H1 (cell line): ENCODE measurements around the gene KISS1R. TPM values are rescaled to one million over a fixed set of nuclear protein-coding genes. Genes with fewer than 3 reads are reported as not detected.

Experiments
- CTCF ChIA-PET: fragments of 300-600 bp; sonication (Branson Sonifier 250); formaldehyde crosslinking; loops from one replicate; lab custom pipeline; 2021; ENCODE audit not compliant: partially characterized antibody; lab: Charles Lee
- POLR2A ChIA-PET: fragments of 300-600 bp; sonication (Branson Sonifier 250); formaldehyde crosslinking; loops from one replicate; lab custom pipeline; 2021; ENCODE audit warnings: inconsistent platforms; ENCODE audit not compliant: partially characterized antibody; lab: Charles Lee
- DNase-seq, 2 experiments: peaks; one replicate each; pipeline versions ENCODE4 v3.0.0 to v3.0.0-alpha.2; 2010 to 2022; ENCODE audit warnings: low spot score in 2 of 2, low read depth in 1 of 2, mixed read lengths in 1 of 2
- FAIRE-seq: peaks from 2 replicates; lab custom pipeline; 2011; peaks lifted over from hg19 to GRCh38; lab: Jason Lieb, UNC
- H2AFZ ChIP-seq: 2 replicates; pipeline ENCODE4 v1.8.1; 2012; ENCODE audit warnings: low read length, inconsistent platforms
- H2AK5ac ChIP-seq: 2 replicates; pipeline ENCODE4 v1.6.1; 2013; ENCODE audit warnings: low read depth, low read length
- H2BK120ac ChIP-seq: replicated peaks from 2 replicates; pipeline ENCODE3; 2013; ENCODE audit warnings: low read depth, low read length, inconsistent platforms
- H2BK12ac ChIP-seq: 2 replicates; pipeline ENCODE4 v1.6.1; 2013; ENCODE audit warnings: low read depth, low read length
- H2BK15ac ChIP-seq: 2 replicates; pipeline ENCODE4 v1.6.1; 2013; ENCODE audit warnings: low read length
- H2BK20ac ChIP-seq: 2 replicates; pipeline ENCODE4 v1.6.1; 2013; ENCODE audit warnings: low read length
- H2BK5ac ChIP-seq: 2 replicates; pipeline ENCODE4 v1.6.1; 2013; ENCODE audit warnings: low read depth, low read length
- H3K14ac ChIP-seq: 2 replicates; pipeline ENCODE4 v1.6.1; 2013; ENCODE audit warnings: inconsistent platforms; ENCODE audit not compliant: insufficient read length
- H3K18ac ChIP-seq: 2 replicates; pipeline ENCODE4 v1.6.1; 2013; ENCODE audit warnings: low read length; ENCODE audit errors: extremely low read depth
- H3K23ac ChIP-seq: 2 replicates; pipeline ENCODE4 v1.6.1; 2013; ENCODE audit warnings: inconsistent platforms; ENCODE audit not compliant: insufficient read length
- H3K23me2 ChIP-seq: 2 replicates; pipeline ENCODE4 v1.6.1; 2013; ENCODE audit warnings: low read depth, low read length
- H3K27ac ChIP-seq: 2 replicates; pipeline ENCODE4 v1.6.1; 2011; ENCODE audit warnings: low read depth, low read length, inconsistent platforms
- H3K27me3 ChIP-seq, 4 experiments: replicated peaks in 1 of 4; 1 replicate in 1 of 4; 2 replicates in 3 of 4; pipeline versions ENCODE4 v1.6.1 to v1.8.1; 2011 to 2013; ENCODE audit warnings: low read length in 3 of 4, mild to moderate bottlenecking in 3 of 4, inconsistent platforms in 2 of 4, mixed read lengths in 2 of 4, moderate library complexity in 1 of 4; ENCODE audit not compliant: control insufficient read depth in 3 of 4, insufficient read depth in 3 of 4; ENCODE audit errors: extremely low read depth in 1 of 4
- H3K36me3 ChIP-seq, 4 experiments: 2 replicates each; pipeline versions ENCODE4 v1.6.1 to v1.8.1; 2011 to 2013; ENCODE audit warnings: mild to moderate bottlenecking in 4 of 4, low read length in 3 of 4, moderate library complexity in 2 of 4, control low read depth in 1 of 4, inconsistent platforms in 1 of 4; ENCODE audit not compliant: insufficient read depth in 4 of 4, control insufficient read depth in 2 of 4
- H3K4ac ChIP-seq: replicated peaks from 2 replicates; pipeline ENCODE3; 2013; ENCODE audit warnings: low read length, low read depth, mixed read lengths, inconsistent platforms; ENCODE audit not compliant: insufficient read length
- H3K4me1 ChIP-seq, 4 experiments: replicated peaks in 1 of 4; 1 replicate in 1 of 4; 2 replicates in 3 of 4; pipeline versions ENCODE4 v1.6.1 to v1.8.1; 2011 to 2013; ENCODE audit warnings: low read length in 3 of 4, inconsistent platforms in 2 of 4, mixed read lengths in 1 of 4; ENCODE audit not compliant: insufficient read depth in 4 of 4, control insufficient read depth in 3 of 4
- H3K4me2 ChIP-seq, 2 experiments: 2 replicates each; pipeline versions ENCODE4 v1.6.1 to v1.8.1; 2011 to 2013; ENCODE audit warnings: low read depth in 2 of 2, low read length in 2 of 2, control low read depth in 1 of 2, inconsistent platforms in 1 of 2, mild to moderate bottlenecking in 1 of 2; ENCODE audit not compliant: insufficient read depth in 1 of 2
- H3K4me3 ChIP-seq, 4 experiments: fragments of 200-600, 300-600 bp in 1 of 4; sonication (generic), shearing (Covaris generic), sonication (Bioruptor Twin) in 1 of 4; 2 replicates each; pipeline versions ENCODE4 v1.5.1 to v1.8.1; 2011 to 2016; ENCODE audit warnings: low read length in 4 of 4, low read depth in 3 of 4, control low read depth in 2 of 4, inconsistent platforms in 2 of 4, mild to moderate bottlenecking in 2 of 4, mixed read lengths in 1 of 4, moderate library complexity in 1 of 4; ENCODE audit not compliant: insufficient read depth in 2 of 4; ENCODE audit errors: extremely low read depth in 1 of 4
- H3K56ac ChIP-seq: replicated peaks from 2 replicates; pipeline ENCODE3; 2013; ENCODE audit warnings: low read depth, mild to moderate bottlenecking, mixed read lengths, low read length, inconsistent platforms; ENCODE audit not compliant: insufficient read length
- H3K79me1 ChIP-seq: 2 replicates; pipeline ENCODE4 v1.6.1; 2013; ENCODE audit warnings: low read depth, low read length, control low read depth
- H3K79me2 ChIP-seq, 2 experiments: 2 replicates each; pipeline versions ENCODE4 v1.6.1 to v1.8.1; 2012 to 2013; ENCODE audit warnings: low read length in 2 of 2, mild to moderate bottlenecking in 2 of 2, inconsistent platforms in 1 of 2; ENCODE audit not compliant: insufficient read depth in 2 of 2, control insufficient read depth in 1 of 2
- H3K9ac ChIP-seq, 4 experiments: replicated peaks in 1 of 4; 1 replicate in 1 of 4; 2 replicates in 3 of 4; pipeline versions ENCODE4 v1.6.1 to v1.8.1; 2011 to 2013; ENCODE audit warnings: low read depth in 3 of 4, low read length in 3 of 4, control low read depth in 2 of 4, mild to moderate bottlenecking in 2 of 4, moderate library complexity in 2 of 4, inconsistent platforms in 1 of 4; ENCODE audit errors: extremely low read depth in 1 of 4
- H3K9me3 ChIP-seq, 2 experiments: 2 replicates each; pipeline versions ENCODE4 v1.6.1 to v1.8.1; 2012 to 2013; ENCODE audit warnings: mild to moderate bottlenecking in 2 of 2, moderate library complexity in 2 of 2, control low read depth in 1 of 2, inconsistent platforms in 1 of 2, low read depth in 1 of 2, low read length in 1 of 2, mixed read lengths in 1 of 2; ENCODE audit not compliant: insufficient read depth in 2 of 2
- H4K20me1 ChIP-seq, 2 experiments: replicated peaks in 1 of 2; 2 replicates each; pipeline versions ENCODE3 to v1.8.1; 2011 to 2013; ENCODE audit warnings: inconsistent platforms in 2 of 2, low read length in 2 of 2, mild to moderate bottlenecking in 1 of 2; ENCODE audit not compliant: insufficient read depth in 2 of 2, control insufficient read depth in 1 of 2
- H4K5ac ChIP-seq: 2 replicates; pipeline ENCODE4 v1.6.1; 2013; ENCODE audit warnings: low read length, low read depth, mixed read lengths, inconsistent platforms; ENCODE audit not compliant: insufficient read length
- H4K8ac ChIP-seq: 2 replicates; pipeline ENCODE4 v1.8.0; 2013; ENCODE audit warnings: mild to moderate bottlenecking, moderate library complexity, low read length, inconsistent platforms; ENCODE audit not compliant: insufficient read depth; ENCODE audit errors: extremely low read depth
- H4K91ac ChIP-seq: replicated peaks from 2 replicates; pipeline ENCODE3; 2013; ENCODE audit warnings: low read length, mixed read lengths, inconsistent platforms; ENCODE audit not compliant: insufficient read length
- CREB1 ChIP-seq: IDR thresholded peaks from 2 replicates; pipeline ENCODE4 v1.6.1; 2012; ENCODE audit warnings: inconsistent platforms
- KDM4A ChIP-seq: IDR thresholded peaks from one replicate; pipeline ENCODE4 v1.7.1; 2012; ENCODE audit warnings: low read depth, mild to moderate bottlenecking, moderate library complexity, low read length, inconsistent platforms; ENCODE audit not compliant: severe bottlenecking
- RAD21 ChIP-seq, 2 experiments: IDR thresholded peaks in 1 of 2; conservative IDR thresholded peaks in 1 of 2; 2 replicates each; pipeline ENCODE4 v1.6.1; 2011; ENCODE audit warnings: low read depth in 2 of 2, low read length in 2 of 2, improper control_type of control experiment in 1 of 2, inconsistent platforms in 1 of 2, mild to moderate bottlenecking in 1 of 2, moderate library complexity in 1 of 2
- SAP30 ChIP-seq: fragments of 300-600 bp; sonication (generic); IDR thresholded peaks from 2 replicates; pipeline ENCODE4 v1.7.1; 2012; ENCODE audit warnings: low read length, moderate library complexity, mild to moderate bottlenecking, inconsistent platforms; ENCODE audit not compliant: insufficient read depth, insufficient replicate concordance
- SP4 ChIP-seq: IDR thresholded peaks from 2 replicates; pipeline ENCODE4 v1.6.1; 2012; ENCODE audit warnings: low read length, inconsistent platforms
- TCF12 ChIP-seq: IDR thresholded peaks from 2 replicates; pipeline ENCODE4 v1.6.1; 2011; ENCODE audit warnings: low read depth, mild to moderate bottlenecking, low read length
- whole genome bisulfite sequencing, 2 experiments: shearing (Covaris generic) in 1 of 2; methylation state at CpG; one replicate each; pipeline versions ENCODE4 v1.1.6 to v1.1.7; 2013 to 2015; ENCODE audit warnings: low lambda C conversion rate in 2 of 2, mixed read lengths in 2 of 2, inconsistent platforms in 1 of 2, low coverage in 1 of 2, missing lambda C conversion rate in 1 of 2; ENCODE audit not compliant: insufficient replicate concordance in 2 of 2, insufficient coverage in 1 of 2, insufficient read length in 1 of 2; ENCODE audit errors: extremely low coverage in 1 of 2, missing lambda C conversion rate in 1 of 2; 5-methylcytosine and 5-hydroxymethylcytosine counted together
- long read RNA-seq, 2 experiments: library from RNA in 1 of 2; library from capped mRNA in 1 of 2; stranded (forward); transcript quantifications; one replicate each; pipeline ENCODE4 v2.0.0, GENCODE V29; 2021; ENCODE audit warnings: inconsistent platforms in 1 of 2
- polyA minus RNA-seq, 3 experiments: library from RNA; depleted of rRNA, polyadenylated mRNA; stranded (reverse); fragments of >200 nt; gene quantifications; 1 replicate in 2 of 3; 2 replicates in 1 of 3; pipeline ENCODE4 v1.2.3, GENCODE V29; 2011
- polyA plus RNA-seq, 7 experiments: library from polyadenylated mRNA; depleted of rRNA in 3 of 7; stranded (reverse) in 5 of 7; unstranded in 2 of 7; fragments of >200 nt in 5 of 7; fragments of 200-250 nt in 2 of 7; gene quantifications; 1 replicate in 5 of 7; 2 replicates in 1 of 7; 4 replicates in 1 of 7; pipeline versions ENCODE4 v1.2.1 to v1.2.3, GENCODE V29; 2011 to 2013; ENCODE audit warnings: missing spikeins in 2 of 7, mixed read lengths in 2 of 7
- total RNA-seq: library from RNA; stranded (reverse); fragmentation: NEBNext Ultra II Directional; extraction: Animal tissue kit (Norgen Biotek cat#: 25700); gene quantifications from 2 replicates; pipeline ENCODE4 v1.2.1, GENCODE V29; 2021
- TF ChIP-seq, protein P1 (sequence below): IDR thresholded peaks from 2 replicates; pipeline ENCODE4 v1.6.1; 2012; ENCODE audit warnings: inconsistent platforms

KISS1R gene
- total RNA-seq (2.3 and 2.6 TPM in 2 replicates), polyA plus RNA-seq (2011; rRNA removed) (2.7 and 5.1 TPM in 2 replicates), polyA minus RNA-seq (2011; rRNA and poly(A)+ RNA removed) (0.32 and 0.68 TPM in 2 replicates)
- polyA plus RNA-seq (2011; cell fraction: cytosol; rRNA removed) = 3.4 TPM
- 10.4 TPM for polyA plus RNA-seq (2011; cell fraction: nucleus; rRNA removed)
- polyA plus RNA-seq (2012, experiment 1 of 2) = 1.2 to 2.3 TPM (median 1.8 TPM) in 4 replicates
- 1.5 TPM for polyA plus RNA-seq (2012, experiment 2 of 2)
- 3.0 TPM for polyA plus RNA-seq (2013, experiment 1 of 2)
- polyA plus RNA-seq (2013, experiment 2 of 2) = 2.4 TPM
- polyA minus RNA-seq (2011; cell fraction: cytosol; rRNA and poly(A)+ RNA removed) = 0.88 TPM
- 0.80 TPM for polyA minus RNA-seq (2011; cell fraction: nucleus; rRNA and poly(A)+ RNA removed)
- long read RNA-seq, experiment 1, partial matches to known transcripts = 3 of 9 reads
- long read RNA-seq, experiment 1, other reads (novel, unspliced or antisense) = 2 of 9 reads
- long read RNA-seq, experiment 2 = 0 reads

DNA sequence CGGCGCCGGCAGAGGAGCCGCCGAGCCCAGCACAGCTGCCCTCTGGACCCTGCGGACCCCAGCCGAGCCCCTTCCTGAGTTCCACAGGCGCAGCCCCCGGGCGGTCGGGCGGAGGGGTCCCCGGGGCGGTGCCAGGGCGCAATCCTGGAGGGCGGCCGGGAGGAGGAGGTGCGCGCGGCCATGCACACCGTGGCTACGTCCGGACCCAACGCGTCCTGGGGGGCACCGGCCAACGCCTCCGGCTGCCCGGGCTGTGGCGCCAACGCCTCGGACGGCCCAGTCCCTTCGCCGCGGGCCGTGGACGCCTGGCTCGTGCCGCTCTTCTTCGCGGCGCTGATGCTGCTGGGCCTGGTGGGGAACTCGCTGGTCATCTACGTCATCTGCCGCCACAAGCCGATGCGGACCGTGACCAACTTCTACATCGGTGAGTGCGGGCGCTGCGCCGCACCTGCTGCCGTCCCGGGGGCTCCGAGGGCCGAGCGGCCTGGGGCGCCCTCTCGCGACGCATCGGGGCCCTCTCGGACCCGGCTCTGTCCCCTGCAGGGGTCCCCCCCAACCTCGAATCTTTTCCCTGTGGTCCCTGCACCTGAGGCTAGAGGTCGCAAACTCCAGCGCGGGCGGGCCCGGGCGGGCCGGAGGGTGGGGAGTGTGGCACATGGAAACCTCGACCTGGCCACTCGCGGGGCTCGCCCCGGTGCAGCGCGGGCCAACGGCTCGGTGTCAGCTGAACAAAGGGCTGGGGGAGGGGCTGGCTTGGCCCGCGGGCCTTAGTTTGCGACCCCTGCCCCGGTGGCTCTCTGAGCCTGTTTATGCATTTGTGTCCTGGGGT is at the start of gene KISS1R:
Gene KISS1R (plus strand): TSS at position 11 of the 829 bp plus-strand sequence. CDS start 170 bp downstream, at position 181.
- no peak within 1 kb of the TSS for H2BK12ac ChIP-seq
- H4K5ac ChIP-seq = no peak within 1 kb of the TSS
- H3K18ac ChIP-seq = peak within 1 kb of the TSS; percentile 60
- H3K27ac ChIP-seq = no peak within 1 kb of the TSS
- H3K9ac ChIP-seq = peak within 1 kb of the TSS in 1 of 4 experiments; percentile 68; a peak in 2 of 7 replicates
- ChIA-PET POLR2A (interaction anchor here (2.2 kb wide), 1 partner anchor 54 kb away, joined by 10 read pairs; no protein-coding TSS in a partner anchor), CTCF (interaction anchor here (0.6 to 1.1 kb wide), 10 partner anchors 14 to 199 kb away, joined by 3 to 5 read pairs (median 3); partner anchors contain the start of gene WDR18)
- H4K8ac ChIP-seq = peak within 1 kb of the TSS; percentile 51
- H2BK120ac ChIP-seq = no peak within 1 kb of the TSS
- H3K56ac ChIP-seq = no peak within 1 kb of the TSS
- no peak within 1 kb of the TSS for H4K91ac ChIP-seq
- H3K4ac ChIP-seq = peak within 1 kb of the TSS; percentile 14
- no peak within 1 kb of the TSS for H2BK20ac ChIP-seq
- H2BK15ac ChIP-seq = no peak within 1 kb of the TSS
- H3K4me2 ChIP-seq = peak within 1 kb of the TSS; percentile 30 to 97
- H3K14ac ChIP-seq = no peak within 1 kb of the TSS
- H3K36me3 ChIP-seq = peaks cover 0 to 5% (median 0%) of the 10 kb centered on the region in 4 experiments; a peak in 1 of 8 replicates
- FAIRE-seq (no peak), DNase-seq (peak in 1 of 2 experiments; percentile 91)
- no peaks in the 10 kb centered on the region for H3K79me1 ChIP-seq
- no peak within 1 kb of the TSS for H2AK5ac ChIP-seq
- peak within 1 kb of the TSS; percentile 42; the same call in 1 of the 2 replicates for H2AFZ ChIP-seq
- peaks cover 0 to 6% of the 10 kb centered on the region in 2 experiments for H4K20me1 ChIP-seq
- H3K27me3 ChIP-seq = peaks cover 32 to 44% (median 38%) of the 10 kb centered on the region in 4 experiments
- no peaks in the 10 kb centered on the region for H3K9me3 ChIP-seq
- H3K4me3 ChIP-seq = peak within 1 kb of the TSS; percentile 34 to 76 (median 54)
- H3K23ac ChIP-seq = no peak within 1 kb of the TSS
- no peak within 1 kb of the TSS; the same call in 1 of the 2 replicates for H2BK5ac ChIP-seq
- H3K23me2 ChIP-seq = peaks cover 25% of the 10 kb centered on the region; the same call in 1 of the 2 replicates
- peaks cover 0 to 22% (median 11%) of the 10 kb centered on the region in 4 experiments; a peak in 5 of 7 replicates for H3K4me1 ChIP-seq
- H3K79me2 ChIP-seq = no peaks in the 10 kb centered on the region
- WGBS, 2 experiments = 1% methylated on average over 52 of the region's 87 CpGs; no CpG with 5 or more reads in 1 of the 2 experiments
- TF ChIP-seq SAP30 = no peak
- peak; percentile 81 for TF ChIP-seq TCF12
- TF ChIP-seq CREB1 = peak; percentile 83
- peak; percentile 74 to 86 for TF ChIP-seq RAD21 (IDR thresholded peaks at IDR 0.05 in 1 of 2, conservative IDR thresholded peaks at IDR 0.05 in 1 of 2; ENCODE audit: low read depth in 2 of 2, low read length in 2 of 2)
- TF ChIP-seq KDM4A = peak; percentile 92
- peak; percentile 79; the same call in 1 of the 2 replicates for TF ChIP-seq SP4
- TF ChIP-seq, protein P1, sequence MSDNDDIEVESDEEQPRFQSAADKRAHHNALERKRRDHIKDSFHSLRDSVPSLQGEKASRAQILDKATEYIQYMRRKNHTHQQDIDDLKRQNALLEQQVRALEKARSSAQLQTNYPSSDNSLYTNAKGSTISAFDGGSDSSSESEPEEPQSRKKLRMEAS = peak; percentile 55; the same call in 1 of the 2 replicates
